Loucy (cell line): ENCODE measurements around the gene RTL1.

ENCODE experiments used
- H2AFZ ChIP-seq: fragments of 200-600 bp; sonication (generic); 2 replicates; pipeline ENCODE4 v1.6.0; 2016; ENCODE audit warnings: antibody characterized with exemption, mild to moderate bottlenecking, low read length, moderate library complexity
- H3F3A ChIP-seq: fragments of 200-600 bp; 2 replicates; pipeline ENCODE4 v1.6.0; 2016; ENCODE audit warnings: antibody characterized with exemption, low read depth, mild to moderate bottlenecking
- H3K27me3 ChIP-seq: fragments of 200-600 bp; sonication (generic); 2 replicates; pipeline ENCODE4 v1.6.1; 2014; ENCODE audit warnings: low read length, mild to moderate bottlenecking; ENCODE audit not compliant: insufficient read depth, poor library complexity, severe bottlenecking
- H3K36me3 ChIP-seq: fragments of 200-600 bp; sonication (generic); 2 replicates; pipeline ENCODE4 v1.6.1; 2016; ENCODE audit warnings: low read length; ENCODE audit not compliant: insufficient read depth
- H3K4me1 ChIP-seq: fragments of 200-600 bp; sonication (generic); 2 replicates; pipeline ENCODE4 v1.5.1; 2014; ENCODE audit warnings: low read length, mild to moderate bottlenecking; ENCODE audit not compliant: insufficient read depth, poor library complexity, severe bottlenecking
- H3K4me2 ChIP-seq: fragments of 200-600 bp; sonication (generic); 2 replicates; pipeline ENCODE4 v1.6.0; 2014; ENCODE audit warnings: antibody characterized with exemption, low read length, low read depth, mild to moderate bottlenecking; ENCODE audit not compliant: poor library complexity, severe bottlenecking
- H3K4me3 ChIP-seq: fragments of 200-600 bp; sonication (generic); 2 replicates; pipeline ENCODE4 v1.5.1; 2014; ENCODE audit warnings: low read length, mild to moderate bottlenecking, mixed read lengths; ENCODE audit not compliant: poor library complexity, severe bottlenecking
- H3K79me2 ChIP-seq: fragments of 200-600 bp; sonication (generic); 2 replicates; pipeline ENCODE4 v1.6.1; 2014; ENCODE audit warnings: low read length; ENCODE audit not compliant: insufficient read depth
- H3K9ac ChIP-seq: fragments of 200-600 bp; sonication (generic); 2 replicates; pipeline ENCODE4 v1.6.0; 2014; ENCODE audit warnings: mild to moderate bottlenecking, low read depth, low read length, moderate library complexity; ENCODE audit not compliant: poor library complexity, severe bottlenecking
- H3K9me2 ChIP-seq: fragments of 200-600 bp; sonication (generic); replicated peaks from 2 replicates; pipeline ENCODE4 v1.6.1; 2016; ENCODE audit warnings: low read depth, low read length, mixed read lengths
- H3K9me3 ChIP-seq: fragments of 200-600 bp; sonication (generic); 2 replicates; pipeline ENCODE4 v1.6.1; 2014; ENCODE audit warnings: mild to moderate bottlenecking, antibody characterized with exemption, low read length, low read depth; ENCODE audit not compliant: insufficient read depth
- H4K20me1 ChIP-seq: fragments of 200-600 bp; sonication (generic); 2 replicates; pipeline ENCODE4 v1.6.0; 2014; ENCODE audit warnings: antibody characterized with exemption, low read length, mild to moderate bottlenecking; ENCODE audit not compliant: insufficient read depth, poor library complexity, severe bottlenecking
- CTCF ChIP-seq: fragments of 200-600 bp; sonication (generic); conservative IDR thresholded peaks from 2 replicates; pipeline ENCODE4 v1.5.1; 2014; ENCODE audit warnings: mild to moderate bottlenecking, antibody characterized with exemption, low read length
- EZH2phosphoT487 ChIP-seq: fragments of 200-600 bp; IDR thresholded peaks from 2 replicates; pipeline ENCODE4 v1.6.1; 2018; ENCODE audit warnings: antibody characterized with exemption, mild to moderate bottlenecking, moderate library complexity, borderline replicate concordance

RTL1 gene

GRCh38 chr14:100838493-100839314 lies 64.8 kb downstream of the RTL1 start:
- no peak overlapping the region for H3K9ac ChIP-seq
- no peaks in the 10 kb centered on the region for H3K27me3 ChIP-seq
- H3K4me1 ChIP-seq = peaks cover 19% of the 10 kb centered on the region

GRCh38 chr14:100837805-100838350 lies 65.6 kb downstream of the RTL1 start:
- no peak for TF ChIP-seq CTCF
- H4K20me1 ChIP-seq = no peaks in the 10 kb centered on the region

More at GRCh38 chr14:100838493-100839314, 64.8 kb downstream of the RTL1 start:
- Histone ChIP-seq H3K36me3 (no peaks in the 10 kb centered on the region), H3K9me3 (no peaks in the 10 kb centered on the region), H3K4me2 (no peak overlapping the region), H4K20me1 (no peaks in the 10 kb centered on the region), H3K4me3 (no peak overlapping the region), H3K9me2 (no peaks in the 10 kb centered on the region), H3K79me2 (no peaks in the 10 kb centered on the region), H3F3A (no peaks in the 10 kb centered on the region), H2AFZ (no peak overlapping the region)
- TF ChIP-seq EZH2phosphoT487 = no peak
- TF ChIP-seq CTCF = no peak

GRCh38 chr14:100836941-100837804 lies 66.3 kb downstream of the RTL1 start:
- Histone ChIP-seq H3F3A (no peaks in the 10 kb centered on the region), H3K4me2 (no peak overlapping the region), H3K9ac (no peak overlapping the region), H3K36me3 (no peaks in the 10 kb centered on the region), H3K79me2 (no peaks in the 10 kb centered on the region), H3K27me3 (no peaks in the 10 kb centered on the region), H3K9me3 (no peaks in the 10 kb centered on the region), H4K20me1 (no peaks in the 10 kb centered on the region), H3K9me2 (no peaks in the 10 kb centered on the region), H3K4me1 (peaks cover 5% of the 10 kb centered on the region), H2AFZ (no peak overlapping the region), H3K4me3 (no peak overlapping the region)
- TF ChIP-seq EZH2phosphoT487 (no peak), CTCF (no peak)

More at GRCh38 chr14:100837805-100838350, 65.6 kb downstream of the RTL1 start:
- H3K4me1 ChIP-seq = peaks cover 12% of the 10 kb centered on the region
- no peak overlapping the region for H3K4me3 ChIP-seq
- no peaks in the 10 kb centered on the region for H3F3A ChIP-seq
- no peaks in the 10 kb centered on the region for H3K9me3 ChIP-seq
- H3K36me3 ChIP-seq = no peaks in the 10 kb centered on the region
- H3K79me2 ChIP-seq = no peaks in the 10 kb centered on the region
- H3K9ac ChIP-seq = no peak overlapping the region
- no peaks in the 10 kb centered on the region for H3K9me2 ChIP-seq
- no peak overlapping the region for H3K4me2 ChIP-seq
- no peak overlapping the region for H2AFZ ChIP-seq
- H3K27me3 ChIP-seq = no peaks in the 10 kb centered on the region
